ENCODE data around the gene MYOD1. TPM values are rescaled to one million over a fixed set of nuclear protein-coding genes. Genes with fewer than 3 reads are reported as not detected.

Gene MYOD1
- total RNA-seq, 6 experiments from 2014 or later: not detected

DNA sequence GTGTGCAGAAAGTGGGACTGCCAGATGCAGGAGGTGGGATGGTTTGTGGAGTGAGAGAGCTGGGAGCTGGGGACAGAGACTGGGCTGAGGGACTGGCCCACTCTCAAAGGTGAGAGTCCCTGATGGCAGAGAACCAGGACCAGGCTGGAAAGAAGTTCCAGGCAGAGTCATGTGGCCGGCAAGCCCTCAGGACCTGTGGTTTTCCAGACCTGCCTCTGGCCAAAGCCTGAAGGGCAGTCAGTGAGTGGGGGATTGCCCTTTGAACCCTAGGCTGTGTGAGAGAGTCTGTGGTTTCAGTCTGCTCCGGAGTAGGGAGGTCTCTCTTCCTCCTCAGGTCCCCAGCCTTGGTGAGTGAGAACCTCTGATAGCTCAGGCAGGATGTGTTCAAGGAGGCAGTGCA is 32.2 kb downstream of the MYOD1 start:
- H3K9me3 ChIP-seq: no peaks in the 10 kb centered on the region
- ATAC-seq (peak in 2 of 4 donors; percentile 13 to 57), DNase-seq (peak in 1 of 3 donors; percentile 54)
- WGBS (ENCODE audit: insufficient coverage, low coverage, low lambda C conversion rate, missing lambda C conversion rate): 23% methylated on average over 2 of the region's 2 CpGs
- TF ChIP-seq POLR2A (IDR thresholded peaks at IDR 0.05): no peak
- TF ChIP-seq, protein P1, sequence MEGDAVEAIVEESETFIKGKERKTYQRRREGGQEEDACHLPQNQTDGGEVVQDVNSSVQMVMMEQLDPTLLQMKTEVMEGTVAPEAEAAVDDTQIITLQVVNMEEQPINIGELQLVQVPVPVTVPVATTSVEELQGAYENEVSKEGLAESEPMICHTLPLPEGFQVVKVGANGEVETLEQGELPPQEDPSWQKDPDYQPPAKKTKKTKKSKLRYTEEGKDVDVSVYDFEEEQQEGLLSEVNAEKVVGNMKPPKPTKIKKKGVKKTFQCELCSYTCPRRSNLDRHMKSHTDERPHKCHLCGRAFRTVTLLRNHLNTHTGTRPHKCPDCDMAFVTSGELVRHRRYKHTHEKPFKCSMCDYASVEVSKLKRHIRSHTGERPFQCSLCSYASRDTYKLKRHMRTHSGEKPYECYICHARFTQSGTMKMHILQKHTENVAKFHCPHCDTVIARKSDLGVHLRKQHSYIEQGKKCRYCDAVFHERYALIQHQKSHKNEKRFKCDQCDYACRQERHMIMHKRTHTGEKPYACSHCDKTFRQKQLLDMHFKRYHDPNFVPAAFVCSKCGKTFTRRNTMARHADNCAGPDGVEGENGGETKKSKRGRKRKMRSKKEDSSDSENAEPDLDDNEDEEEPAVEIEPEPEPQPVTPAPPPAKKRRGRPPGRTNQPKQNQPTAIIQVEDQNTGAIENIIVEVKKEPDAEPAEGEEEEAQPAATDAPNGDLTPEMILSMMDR (IDR thresholded peaks at IDR 0.05): no peak
- no peaks in the 10 kb centered on the region for H3K36me3 ChIP-seq
- H3K4me3 ChIP-seq: no peak overlapping the region
- intact Hi-C loops (cut with DNase I): no loop called here
- H3K27ac ChIP-seq: no peak overlapping the region
- peaks cover 0 to 18% (median 4%) of the 10 kb centered on the region in 4 donors for H3K4me1 ChIP-seq
- no peaks in the 10 kb centered on the region for H3K27me3 ChIP-seq

DNA sequence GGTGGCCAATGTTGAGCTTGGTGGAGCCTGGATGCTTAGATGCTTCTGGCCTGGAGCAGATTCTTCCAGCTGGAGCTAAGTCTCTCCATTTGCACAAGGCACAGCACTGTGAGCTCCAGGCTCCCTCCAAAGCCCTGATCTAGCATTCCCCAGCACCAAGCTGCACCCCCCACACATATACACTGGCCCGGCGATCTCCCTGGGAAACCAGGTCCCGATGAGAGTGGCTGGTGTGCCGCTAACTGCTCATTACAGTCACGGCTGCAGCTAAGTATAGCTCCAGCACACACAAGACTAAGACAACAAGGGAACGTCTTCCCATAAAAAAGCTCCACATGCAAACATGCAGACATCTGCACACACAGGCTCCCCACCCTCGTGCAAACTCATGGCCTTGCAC is 32.8 kb downstream of the MYOD1 start:
- Histone ChIP-seq H3K4me3 (no peak overlapping the region), H3K27ac (no peak overlapping the region), H3K36me3 (no peaks in the 10 kb centered on the region), H3K27me3 (no peaks in the 10 kb centered on the region), H3K4me1 (peaks cover 0 to 18% (median 4%) of the 10 kb centered on the region in 4 donors), H3K9me3 (no peaks in the 10 kb centered on the region)
- intact Hi-C loops (cut with DNase I): no loop called here
- peak in 1 of 3 donors; percentile 37 for DNase-seq
- no peak for TF ChIP-seq POLR2A (IDR thresholded peaks at IDR 0.05)
- no peak for ATAC-seq
- WGBS (ENCODE audit: insufficient coverage, low coverage, low lambda C conversion rate, missing lambda C conversion rate): 45% methylated on average over 2 of the region's 7 CpGs

DNA sequence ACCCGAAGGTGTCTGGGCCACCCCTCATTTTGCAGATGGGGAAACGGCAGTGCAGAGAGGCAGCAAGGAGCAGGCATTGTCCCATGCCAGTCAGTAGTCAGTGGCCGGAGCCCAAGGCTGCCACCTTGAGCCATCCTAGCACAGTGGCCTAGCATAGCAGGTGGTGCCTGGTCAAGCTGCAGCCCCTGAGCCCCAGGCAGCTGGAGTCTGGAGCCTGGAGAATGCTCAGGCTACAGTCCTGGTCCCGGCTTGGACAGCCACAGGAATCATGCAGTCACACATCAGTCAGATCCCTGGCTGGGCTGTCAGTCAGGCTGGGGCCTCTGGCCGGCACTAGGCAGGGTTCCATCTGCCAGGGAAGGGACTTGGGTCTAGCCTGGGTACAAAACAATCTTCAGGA is 33.8 kb downstream of the MYOD1 start:
- Histone ChIP-seq H3K4me1 (peaks cover 0 to 18% (median 4%) of the 10 kb centered on the region in 4 donors), H3K27ac (no peak overlapping the region), H3K27me3 (no peaks in the 10 kb centered on the region), H3K36me3 (no peaks in the 10 kb centered on the region), H3K4me3 (no peak overlapping the region), H3K9me3 (no peaks in the 10 kb centered on the region)
- ATAC-seq (no peak), DNase-seq (peak in 1 of 3 donors; percentile 36)
- no CpG with 5 or more reads among the region's 5 CpGs for WGBS (ENCODE audit: insufficient coverage, low coverage, low lambda C conversion rate, missing lambda C conversion rate)
- intact Hi-C loops (cut with DNase I): no loop called here
- TF ChIP-seq, protein P1 (IDR thresholded peaks at IDR 0.05): no peak
- TF ChIP-seq POLR2A (IDR thresholded peaks at IDR 0.05): no peak

DNA sequence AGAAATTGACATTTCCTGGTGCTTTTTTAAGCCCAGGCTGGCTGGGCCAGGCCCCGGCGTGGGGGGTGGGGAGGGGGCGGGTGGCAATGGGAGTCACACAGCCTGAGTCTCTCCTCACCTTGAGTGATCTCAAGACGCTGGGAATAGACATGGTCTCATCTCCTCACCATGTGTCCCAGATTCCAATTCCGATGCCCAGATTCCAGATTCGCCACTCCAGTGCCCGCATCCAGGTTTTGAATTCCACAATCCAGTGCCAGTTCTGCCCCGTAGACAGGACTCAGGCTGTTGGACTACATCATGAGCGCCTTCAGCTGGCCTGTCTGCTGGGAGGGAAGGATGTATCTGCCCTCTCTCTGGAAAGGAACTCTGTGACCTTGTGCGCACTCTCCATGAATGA is 34.3 kb downstream of the MYOD1 start:
- intact Hi-C loops (cut with DNase I): no loop called here
- WGBS (ENCODE audit: insufficient coverage, low coverage, low lambda C conversion rate, missing lambda C conversion rate): 79% methylated on average over 7 of the region's 10 CpGs

DNA sequence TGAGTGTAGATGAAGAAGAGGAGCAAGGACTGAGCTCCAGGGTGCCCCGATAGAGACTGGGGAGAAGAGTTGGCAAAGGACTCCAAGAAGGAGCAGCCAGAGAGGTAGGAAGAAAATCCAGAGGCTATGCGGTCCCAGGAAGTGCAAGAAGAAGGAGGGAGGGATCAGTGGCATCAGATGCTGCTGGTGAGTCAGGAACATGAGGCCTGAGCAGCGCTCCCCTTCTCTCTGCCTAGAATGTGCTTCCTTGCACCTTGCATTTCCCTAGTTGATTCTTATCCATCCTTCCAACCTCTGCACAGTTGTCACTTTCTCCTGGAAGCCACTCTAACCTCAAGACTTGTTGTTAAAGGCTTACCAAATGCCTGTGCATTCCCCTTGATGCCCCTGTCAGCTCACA is 36.5 kb downstream of the MYOD1 start:
- no peak for ATAC-seq
- no peak overlapping the region for H3K27ac ChIP-seq
- intact Hi-C loops (cut with DNase I): loop anchor here in 1 of 2 donors (5.0 kb wide), 1 partner anchor 231 kb away; no protein-coding TSS in a partner anchor
- H3K27me3 ChIP-seq: no peaks in the 10 kb centered on the region
- 47% methylated on average over 3 of the region's 3 CpGs for WGBS (ENCODE audit: insufficient coverage, low coverage, low lambda C conversion rate, missing lambda C conversion rate)
- H3K4me3 ChIP-seq: no peak overlapping the region
- TF ChIP-seq, protein P1 (IDR thresholded peaks at IDR 0.05): no peak
- no peak for TF ChIP-seq POLR2A (IDR thresholded peaks at IDR 0.05)
- H3K9me3 ChIP-seq: no peaks in the 10 kb centered on the region
- peaks cover 0 to 9% (median 0%) of the 10 kb centered on the region in 4 donors for H3K4me1 ChIP-seq
- H3K36me3 ChIP-seq: no peaks in the 10 kb centered on the region
- no peak for DNase-seq

More for the DNA sequence above, 34.3 kb downstream of the MYOD1 start:
- no peaks in the 10 kb centered on the region for H3K9me3 ChIP-seq
- no peaks in the 10 kb centered on the region for H3K36me3 ChIP-seq
- peak in 1 of 3 donors; percentile 21 for DNase-seq
- H3K27me3 ChIP-seq: no peaks in the 10 kb centered on the region
- H3K4me3 ChIP-seq: no peak overlapping the region
- TF ChIP-seq, protein P1 (IDR thresholded peaks at IDR 0.05): no peak
- no peak for TF ChIP-seq POLR2A (IDR thresholded peaks at IDR 0.05)
- no peak for ATAC-seq
- H3K27ac ChIP-seq: no peak overlapping the region
- peaks cover 0 to 18% (median 4%) of the 10 kb centered on the region in 4 donors for H3K4me1 ChIP-seq
